Right atrium auricular region (tissue), 2 donors: ENCODE results near the gene BAAT. TPM values are rescaled to one million over a fixed set of nuclear protein-coding genes. Genes with fewer than 3 reads are reported as not detected.
"Not testable (repeated sequence)": the region's sequence is repeated elsewhere in the genome, so short reads cannot be mapped to it uniquely, and the experiment has no call there.

Experiments
- DNase-seq: peaks from one replicate; pipeline ENCODE4 v3.0.0-alpha.2; 2019; ENCODE audit warnings: low spot score
- H3K27ac ChIP-seq, 2 donors: fragments of 200-600 bp; sonication (generic); 1 replicate in 1 of 2; 2 replicates in 1 of 2; pipeline ENCODE4 v1.5.1; 2016 to 2019
- H3K27me3 ChIP-seq, 2 donors: fragments of 200-600 bp; sonication (generic); one replicate each; pipeline versions ENCODE4 v1.5.1 to v1.6.0; 2017 to 2019
- H3K36me3 ChIP-seq: fragments of 200-600 bp; sonication (generic); one replicate; pipeline ENCODE4 v1.5.1; 2016
- H3K4me1 ChIP-seq, 2 donors: fragments of 200-600 bp; sonication (generic); one replicate each; pipeline versions ENCODE4 v1.5.1 to v1.6.0; 2017 to 2019
- H3K4me3 ChIP-seq, 2 donors: fragments of 200-600 bp; sonication (generic); 1 replicate in 1 of 2; 2 replicates in 1 of 2; pipeline ENCODE4 v1.5.1; 2017 to 2019; ENCODE audit warnings: mild to moderate bottlenecking in 1 of 2, moderate library complexity in 1 of 2
- H3K9me3 ChIP-seq, 2 donors: fragments of 200-600 bp; sonication (generic); one replicate each; pipeline ENCODE4 v1.5.1; 2019
- CTCF ChIP-seq, 2 donors: fragments of 200-600 bp; sonication (generic); IDR thresholded peaks; one replicate each; pipeline ENCODE4 v1.5.1; 2019; ENCODE audit warnings: antibody characterized with exemption in 2 of 2
- total RNA-seq, 2 donors: library from RNA; depleted of rRNA; stranded (reverse); fragments of >200 nt; gene quantifications; one replicate each; pipeline ENCODE4 v1.1.0, GENCODE V29; 2016

BAAT gene
- total RNA-seq = under 1 TPM in 1 of 2 donors, not detected in 1; 0.20 TPM

- H3K27me3 ChIP-seq, DNase-seq, H3K4me1 ChIP-seq, H3K4me3 ChIP-seq, H3K27ac ChIP-seq: not testable (repeated sequence)
- Histone ChIP-seq H3K36me3 (peaks cover 17% of the 10 kb centered on the region), H3K9me3 (peaks cover 0 to 12% of the 10 kb centered on the region in 2 donors)
Measured at GRCh38 chr9:101384873-101385536, at the start of gene BAAT. Gene BAAT (minus strand): TSS chr9:101385006. CDS start chr9:101371404, 13,602 bp downstream.

- Histone ChIP-seq H3K27ac (no peak overlapping the region), H3K27me3 (no peaks in the 10 kb centered on the region), H3K36me3 (no peaks in the 10 kb centered on the region), H3K4me3 (no peak overlapping the region), H3K4me1 (peaks cover 0 to 5% of the 10 kb centered on the region in 2 donors), H3K9me3 (no peaks in the 10 kb centered on the region)
- no peak for TF ChIP-seq CTCF (IDR thresholded peaks at IDR 0.05)
- DNase-seq = no peak
Measured at GRCh38 chr9:101433229-101433628, 48.4 kb upstream of the BAAT start.

GRCh38 chr9:101432740-101433139 lies 47.9 kb upstream of the BAAT start:
- H3K4me1 ChIP-seq = peaks cover 0 to 5% of the 10 kb centered on the region in 2 donors
- H3K9me3 ChIP-seq = no peaks in the 10 kb centered on the region
- no peak for TF ChIP-seq CTCF (IDR thresholded peaks at IDR 0.05)
- no peaks in the 10 kb centered on the region for H3K36me3 ChIP-seq
- H3K27ac ChIP-seq = no peak overlapping the region
- no peak for DNase-seq
- H3K4me3 ChIP-seq = no peak overlapping the region
- H3K27me3 ChIP-seq = no peaks in the 10 kb centered on the region

- H3K27me3 ChIP-seq = no peaks in the 10 kb centered on the region
- no peak for DNase-seq
- no peak for TF ChIP-seq CTCF (IDR thresholded peaks at IDR 0.05)
Measured at GRCh38 chr9:101432171-101432570, 47.4 kb upstream of the BAAT start.

GRCh38 chr9:101429736-101430135 lies 44.9 kb upstream of the BAAT start:
- Histone ChIP-seq H3K27ac (no peak overlapping the region), H3K4me1 (peaks cover 0 to 3% of the 10 kb centered on the region in 2 donors), H3K4me3 (no peak overlapping the region), H3K36me3 (no peaks in the 10 kb centered on the region), H3K27me3 (no peaks in the 10 kb centered on the region), H3K9me3 (no peaks in the 10 kb centered on the region)
- no peak for TF ChIP-seq CTCF (IDR thresholded peaks at IDR 0.05)
- DNase-seq = no peak

More at GRCh38 chr9:101432171-101432570, 47.4 kb upstream of the BAAT start:
- Histone ChIP-seq H3K4me3 (no peak overlapping the region), H3K36me3 (no peaks in the 10 kb centered on the region), H3K4me1 (peaks cover 0 to 5% of the 10 kb centered on the region in 2 donors), H3K27ac (no peak overlapping the region), H3K9me3 (no peaks in the 10 kb centered on the region)

GRCh38 chr9:101428909-101429308 lies 44.1 kb upstream of the BAAT start:
- Histone ChIP-seq H3K27me3 (no peaks in the 10 kb centered on the region), H3K9me3 (no peaks in the 10 kb centered on the region), H3K4me3 (no peak overlapping the region), H3K4me1 (no peaks in the 10 kb centered on the region), H3K36me3 (no peaks in the 10 kb centered on the region), H3K27ac (no peak overlapping the region)
- no peak for TF ChIP-seq CTCF (IDR thresholded peaks at IDR 0.05)
- no peak for DNase-seq
